ENCODE data around the gene TRIP4. TPM values are rescaled to one million over a fixed set of nuclear protein-coding genes. Genes with fewer than 3 reads are reported as not detected.
"Not testable (repeated sequence)": the region's sequence is repeated elsewhere in the genome, so short reads cannot be mapped to it uniquely, and the experiment has no call there.

Gene TRIP4
- 10 to 100 TPM; 36.1 to 44.2 (median 41.6) TPM for polyA plus RNA-seq (ENCODE audit: insufficient read depth in 1 of 5, insufficient read length in 5 of 5, low replicate concordance in 1 of 5)
- long read RNA-seq, donor 1, transcript TRIP4-201 (13 exons, 2,045 nt): major isoform, 7 of 7 reads
- long read RNA-seq, donor 1, partial matches to known transcripts: 0 of 7 reads
- long read RNA-seq, donor 1, other reads (novel, unspliced or antisense): 0 of 7 reads
- long read RNA-seq, donor 2, transcript TRIP4-201 (13 exons, 2,045 nt): major isoform, 5 of 5 reads
- long read RNA-seq, donor 2, partial matches to known transcripts: 0 of 5 reads
- long read RNA-seq, donor 2, other reads (novel, unspliced or antisense): 0 of 5 reads
- long read RNA-seq, donor 3, partial matches to known transcripts: 0 of 4 reads
- long read RNA-seq, donor 3, other reads (novel, unspliced or antisense): 0 of 4 reads
- long read RNA-seq, donor 4, partial matches to known transcripts: 0 of 2 reads
- long read RNA-seq, donor 4, other reads (novel, unspliced or antisense): 0 of 2 reads
- long read RNA-seq, donor 5, transcript TRIP4-201 (13 exons, 2,045 nt): major isoform, 8 of 13 reads
- long read RNA-seq, donor 5, partial matches to known transcripts: 5 of 13 reads
- long read RNA-seq, donor 5, other reads (novel, unspliced or antisense): 0 of 13 reads
- long read RNA-seq, donor 6, partial matches to known transcripts: 0 of 3 reads
- long read RNA-seq, donor 6, other reads (novel, unspliced or antisense): 0 of 3 reads
- long read RNA-seq, donor 7, partial matches to known transcripts: 0 of 2 reads
- long read RNA-seq, donor 7, other reads (novel, unspliced or antisense): 0 of 2 reads
- long read RNA-seq, donor 8: 0 reads

- peak; percentile 90 for DNase-seq
Observed at GRCh38 chr15:64387562-64388168, at the start of gene TRIP4. Gene TRIP4, plus strand, starts transcription at chr15:64387836. Its CDS starts 28 bp downstream, at chr15:64387864.

GRCh38 chr15:64340355-64340754 is 47.3 kb upstream of the TRIP4 start:
- DNase-seq: no peak

GRCh38 chr15:64341961-64342360 is 45.7 kb upstream of the TRIP4 start:
- peak; percentile 30 to 37 for DNase-seq

GRCh38 chr15:64343222-64343621 is 44.4 kb upstream of the TRIP4 start:
- DNase-seq: no peak

GRCh38 chr15:64343841-64344240 is 43.8 kb upstream of the TRIP4 start:
- DNase-seq: no peak

- no peak for DNase-seq
Observed at GRCh38 chr15:64344651-64345294, 42.9 kb upstream of the TRIP4 start.

GRCh38 chr15:64346242-64346641 is 41.4 kb upstream of the TRIP4 start:
- not testable (repeated sequence) for DNase-seq

GRCh38 chr15:64348455-64348854 is 39.2 kb upstream of the TRIP4 start:
- DNase-seq: no peak

- DNase-seq: no peak
Observed at GRCh38 chr15:64349375-64349774, 38.3 kb upstream of the TRIP4 start.

GRCh38 chr15:64351265-64351664 is 36.4 kb upstream of the TRIP4 start:
- DNase-seq: no peak

- DNase-seq: no peak
Observed at GRCh38 chr15:64354688-64355344, 32.8 kb upstream of the TRIP4 start.

- no peak for DNase-seq
Observed at GRCh38 chr15:64355348-64355943, 32.2 kb upstream of the TRIP4 start.

- DNase-seq: peak; percentile 98
Observed at GRCh38 chr15:64355944-64356709, 31.5 kb upstream of the TRIP4 start, which contains the start of gene CSNK1G1. Gene CSNK1G1, minus strand, starts transcription at chr15:64356173. Its CDS starts 55,674 bp downstream, at chr15:64300499.

GRCh38 chr15:64356710-64357040 is 31.0 kb upstream of the TRIP4 start:
- DNase-seq: no peak

- no peak for DNase-seq
Observed at GRCh38 chr15:64361259-64361658, 26.4 kb upstream of the TRIP4 start.

- DNase-seq: no peak
Observed at GRCh38 chr15:64369078-64369607, 18.5 kb upstream of the TRIP4 start.

- DNase-seq: not testable (repeated sequence)
Observed at GRCh38 chr15:64371383-64371782, 16.3 kb upstream of the TRIP4 start.

GRCh38 chr15:64373360-64373759 is 14.3 kb upstream of the TRIP4 start:
- DNase-seq: no peak

- no peak for DNase-seq
Observed at GRCh38 chr15:64379216-64379960, 8.2 kb upstream of the TRIP4 start.
